ENCODE results near the gene PPP1CA.
"Not testable (repeated sequence)": the region's sequence is repeated elsewhere in the genome, so short reads cannot be mapped to it uniquely, and the experiment has no call there.

The PPP1CA gene

DNA sequence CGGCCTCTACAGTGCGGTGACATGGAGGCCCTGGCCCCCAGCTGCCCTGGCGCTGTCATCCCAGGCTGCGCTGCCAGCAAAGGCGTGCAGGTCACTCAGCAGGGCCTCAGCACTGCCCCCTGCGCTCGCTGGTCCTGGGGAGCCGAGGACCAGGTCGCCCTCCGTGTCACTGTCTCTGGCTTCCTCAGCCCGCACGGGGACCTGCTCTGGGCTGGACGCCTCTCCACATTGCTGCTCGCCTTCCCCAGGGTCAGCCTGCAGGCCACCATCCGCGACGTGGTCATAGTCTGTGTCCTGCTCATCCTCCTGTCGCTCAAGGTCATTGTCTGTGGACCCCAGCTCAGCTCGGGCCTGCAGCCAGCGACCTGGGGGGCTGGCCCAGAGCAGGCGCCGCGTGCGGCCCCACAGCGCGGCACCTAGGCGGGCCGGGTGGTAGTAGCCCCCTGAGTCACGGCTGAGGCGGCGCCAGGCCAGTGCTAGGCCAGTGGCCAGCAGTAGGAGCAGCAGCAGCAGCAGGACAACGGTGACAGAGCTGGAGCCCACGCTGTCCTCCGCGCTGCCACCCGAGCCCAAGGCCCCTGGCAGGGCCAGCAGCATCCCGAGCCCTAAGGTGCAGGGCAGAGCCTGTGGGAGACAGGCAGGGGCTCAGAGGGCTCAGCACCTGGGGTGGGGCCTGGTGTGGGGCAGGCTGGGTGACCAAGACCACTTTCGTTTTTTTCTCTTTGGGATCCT lies 34.2 kb upstream of the PPP1CA start:
- no peak for DNase-seq
- intact Hi-C loops (cut with DNase I) = no loop called here

- intact Hi-C loops (cut with DNase I) = no loop called here
- no peak for DNase-seq
These were observed 33.5 kb upstream of the PPP1CA start for GRCh38 chr11:67435031-67435726.

- intact Hi-C loops (cut with DNase I) = loop anchor here (5.0 kb wide), 1 partner anchor 38 kb away; no protein-coding TSS in a partner anchor
- no peak for DNase-seq
These were observed 32.8 kb upstream of the PPP1CA start for GRCh38 chr11:67434395-67434881.

DNA sequence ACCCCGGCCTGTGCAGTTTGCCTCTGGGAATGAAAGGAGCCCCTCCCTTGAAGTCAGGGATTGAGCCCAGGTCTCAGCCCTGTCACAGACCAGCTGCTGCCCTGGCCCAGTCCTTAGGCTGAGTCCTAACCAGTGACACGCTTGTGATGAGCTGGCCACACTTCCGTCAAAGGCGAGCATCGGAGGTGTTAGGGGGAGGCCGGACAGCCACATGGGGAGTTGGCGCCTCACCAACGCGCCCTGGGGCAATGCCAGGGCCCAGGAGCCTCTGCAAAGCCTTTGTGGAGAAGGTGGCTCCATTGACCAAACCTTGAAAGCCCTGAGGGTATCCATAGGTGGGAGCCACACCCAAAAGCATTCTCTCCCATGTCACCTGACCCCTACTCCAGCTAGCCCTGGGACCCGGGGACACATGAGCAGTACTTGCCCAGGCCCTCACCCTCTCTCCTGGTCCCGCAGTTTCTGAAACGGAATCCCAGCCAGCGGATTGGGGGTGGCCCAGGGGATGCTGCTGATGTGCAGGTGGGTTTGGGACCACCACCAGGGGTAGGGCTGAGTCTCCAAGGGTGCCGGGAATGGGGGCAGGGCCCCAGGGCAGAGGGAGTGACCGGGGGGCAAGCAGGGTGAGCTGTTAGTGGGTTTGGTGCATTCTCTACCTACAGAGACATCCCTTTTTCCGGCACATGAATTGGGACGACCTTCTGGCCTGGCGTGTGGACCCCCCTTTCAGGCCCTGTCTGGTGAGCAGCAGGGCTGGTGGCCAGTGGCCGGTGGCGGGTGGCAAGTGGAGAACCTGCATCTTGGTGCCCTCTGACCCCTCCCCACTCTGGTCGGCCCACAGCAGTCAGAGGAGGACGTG lies 32.1 kb upstream of the PPP1CA start:
- DNase-seq = no peak
- intact Hi-C loops (cut with DNase I) = loop anchor here (5.0 kb wide), 1 partner anchor 39 kb away; no protein-coding TSS in a partner anchor

DNA sequence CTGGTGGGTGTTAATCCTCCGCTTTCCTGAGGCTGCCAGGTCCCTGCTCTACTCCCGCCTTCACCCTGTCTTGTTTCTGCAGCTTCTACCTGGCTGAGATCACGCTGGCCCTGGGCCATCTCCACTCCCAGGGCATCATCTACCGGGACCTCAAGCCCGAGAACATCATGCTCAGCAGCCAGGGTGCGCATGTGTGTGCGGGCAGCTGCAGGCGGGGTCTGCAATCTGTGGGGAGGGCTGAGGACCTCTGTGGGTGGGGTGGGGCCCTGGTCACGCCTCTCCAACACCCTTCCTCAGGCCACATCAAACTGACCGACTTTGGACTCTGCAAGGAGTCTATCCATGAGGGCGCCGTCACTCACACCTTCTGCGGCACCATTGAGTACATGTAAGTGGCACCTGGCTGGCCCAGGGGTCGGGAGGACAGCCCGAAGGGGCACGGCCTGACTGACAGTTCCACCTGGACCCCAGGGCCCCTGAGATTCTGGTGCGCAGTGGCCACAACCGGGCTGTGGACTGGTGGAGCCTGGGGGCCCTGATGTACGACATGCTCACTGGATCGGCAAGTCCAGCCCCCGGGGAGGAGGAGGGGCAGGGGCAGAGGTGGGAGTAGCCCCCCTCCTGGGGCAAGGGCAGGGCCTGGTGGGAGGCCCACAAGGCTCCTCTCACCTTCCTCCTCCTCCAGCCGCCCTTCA lies 31.1 kb upstream of the PPP1CA start:
- intact Hi-C loops (cut with DNase I) = loop anchor here (5.0 kb wide), 1 partner anchor 39 kb away; no protein-coding TSS in a partner anchor
- peak in 1 of 10 donors; percentile 80 for DNase-seq

DNA sequence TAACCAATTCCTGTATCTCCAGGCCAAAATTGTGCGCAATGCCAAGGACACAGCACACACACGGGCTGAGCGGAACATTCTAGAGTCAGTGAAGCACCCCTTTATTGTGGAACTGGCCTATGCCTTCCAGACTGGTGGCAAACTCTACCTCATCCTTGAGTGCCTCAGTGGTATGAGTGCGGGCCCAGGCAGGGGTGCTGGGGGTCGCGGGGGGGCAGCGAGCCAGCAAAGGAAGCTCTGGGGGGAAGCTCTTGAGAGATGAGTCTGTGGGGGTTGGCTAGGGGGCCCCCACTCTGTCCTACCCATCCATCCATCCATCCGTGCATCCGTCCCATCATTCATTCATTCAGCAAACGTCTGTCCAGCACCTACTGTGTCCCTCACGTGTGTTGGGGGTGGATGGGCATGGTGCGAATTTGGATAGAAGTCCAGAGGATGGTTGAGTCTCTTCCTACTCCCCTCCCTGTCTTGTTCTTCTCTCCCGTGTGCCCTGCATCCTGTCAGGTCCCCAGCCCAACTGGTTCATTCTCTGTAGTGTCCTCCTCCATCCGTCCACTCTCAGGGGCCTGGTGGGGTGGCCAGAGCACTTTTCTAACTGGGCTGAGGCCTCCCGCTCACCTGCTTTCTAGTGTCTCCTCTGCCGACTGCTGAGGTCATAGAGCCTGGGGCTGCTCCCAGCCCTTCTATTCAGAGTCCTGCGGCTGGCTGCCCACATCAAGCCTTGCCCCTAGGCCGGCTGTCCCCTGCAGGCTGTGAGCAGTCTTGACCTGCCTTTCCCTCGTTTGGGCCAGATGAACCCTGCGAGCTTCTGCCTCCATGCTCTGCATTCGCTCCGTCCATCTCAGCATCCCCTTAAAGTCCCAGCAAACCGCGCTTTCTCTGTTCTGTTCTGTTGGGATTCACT lies 29.9 kb upstream of the PPP1CA start:
- intact Hi-C loops (cut with DNase I) = loop anchor here (5.0 kb wide), 1 partner anchor 41 kb away; no protein-coding TSS in a partner anchor
- DNase-seq = no peak

GRCh38 chr11:67429722-67430121 lies 28.1 kb upstream of the PPP1CA start:
- intact Hi-C loops (cut with DNase I) = loop anchor here (2.0 to 5.0 kb wide), 2 partner anchors 39 to 43 kb away; partner anchors contain the start of gene RAD9A
- no peak for DNase-seq

GRCh38 chr11:67429038-67429668 lies 27.5 kb upstream of the PPP1CA start:
- no peak for DNase-seq
- intact Hi-C loops (cut with DNase I) = loop anchor here (2.0 kb wide), 1 partner anchor 38 kb away; the partner anchor contains the start of gene RAD9A

- intact Hi-C loops (cut with DNase I) = loop anchor here (2.0 kb wide), 1 partner anchor 38 kb away; the partner anchor contains the start of gene RAD9A
- peak; percentile 98 to 100 (median 99) for DNase-seq
These were observed 26.7 kb upstream of the PPP1CA start, which contains the start of gene RPS6KB2 for GRCh38 chr11:67428052-67429001. Gene RPS6KB2 (plus strand): TSS chr11:67428494. CDS start chr11:67428546, 52 bp downstream.

DNA sequence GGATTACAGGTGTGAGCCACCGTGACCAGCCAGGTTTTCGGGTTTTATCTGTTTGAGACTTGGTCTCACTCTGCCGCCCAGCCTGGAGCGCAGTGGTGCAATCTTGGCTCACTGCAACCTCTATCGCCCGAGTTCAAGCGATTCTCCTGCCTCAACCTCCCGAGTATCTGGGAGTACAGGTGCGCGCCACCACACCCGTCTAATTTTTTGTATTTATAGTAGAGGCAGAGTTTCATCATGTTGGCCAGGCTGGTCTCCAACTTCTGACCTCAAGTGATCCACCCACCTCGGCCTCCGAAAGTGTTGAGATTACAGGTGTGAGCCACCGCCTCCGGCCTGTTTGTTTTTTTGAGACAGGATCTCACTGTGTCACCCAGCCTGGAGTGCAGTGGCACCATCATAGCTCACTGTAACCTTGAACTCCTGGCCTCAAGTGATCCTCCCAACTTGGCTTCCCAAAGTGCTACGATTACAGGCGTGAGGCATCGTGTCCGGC lies 25.8 kb upstream of the PPP1CA start:
- intact Hi-C loops (cut with DNase I); DNase-seq: not testable (repeated sequence)

- DNase-seq = no peak
- intact Hi-C loops (cut with DNase I) = no loop called here
These were observed 22.4 kb upstream of the PPP1CA start for GRCh38 chr11:67423891-67424613.

GRCh38 chr11:67423466-67423865 lies 21.8 kb upstream of the PPP1CA start:
- DNase-seq = no peak
- intact Hi-C loops (cut with DNase I) = no loop called here

GRCh38 chr11:67422891-67423290 lies 21.2 kb upstream of the PPP1CA start:
- no peak for DNase-seq
- intact Hi-C loops (cut with DNase I) = no loop called here

- intact Hi-C loops (cut with DNase I) = no loop called here
These were observed 19.9 kb upstream of the PPP1CA start for GRCh38 chr11:67421430-67422031.

GRCh38 chr11:67420646-67421429 lies 19.2 kb upstream of the PPP1CA start:
- peak; percentile 84 to 99 (median 96) for DNase-seq
- intact Hi-C loops (cut with DNase I) = no loop called here

More at GRCh38 chr11:67421430-67422031, 19.9 kb upstream of the PPP1CA start:
- no peak for DNase-seq

Data from posterior cingulate gyrus (tissue), 11 donors.